Gastrocnemius medialis (tissue), 4 donors: ENCODE measurements around the gene MRTFA.

Experiments
- CTCF ChIP-seq, 5 experiments: fragments of 450-650 bp in 3 of 5; fragments of 200-600 bp in 2 of 5; sonication (generic) in 2 of 5; IDR thresholded peaks in 4 of 5; conservative IDR thresholded peaks in 1 of 5; 1 replicate in 4 of 5; 2 replicates in 1 of 5; pipeline ENCODE4 v1.5.1; 2016 to 2019; ENCODE audit warnings: antibody characterized with exemption in 5 of 5, mild to moderate bottlenecking in 3 of 5, moderate library complexity in 3 of 5
- POLR2A ChIP-seq, 2 donors: fragments of 450-650 bp; IDR thresholded peaks; one replicate each; pipeline ENCODE4 v1.6.1; 2017; ENCODE audit warnings: antibody characterized with exemption in 2 of 2, mild to moderate bottlenecking in 2 of 2, moderate library complexity in 2 of 2

- TF ChIP-seq CTCF (IDR thresholded peaks at IDR 0.05 in 4 of 5, conservative IDR thresholded peaks at IDR 0.05 in 1 of 5) (no peak), POLR2A (IDR thresholded peaks at IDR 0.05) (no peak)
These were observed 207.7 kb downstream of the MRTFA start for GRCh38 chr22:40428796-40429195.
